Measurements from ENCODE around the gene NHLRC4. TPM values are rescaled to one million over a fixed set of nuclear protein-coding genes. Genes with fewer than 3 reads are reported as not detected.

NHLRC4 gene
- total and polyA plus RNA-seq, 2 of the 13 experiments (the other 11 are each of a cell fraction or from before 2014, with no cell fraction given), result 0.40 to 0.59 TPM

DNA sequence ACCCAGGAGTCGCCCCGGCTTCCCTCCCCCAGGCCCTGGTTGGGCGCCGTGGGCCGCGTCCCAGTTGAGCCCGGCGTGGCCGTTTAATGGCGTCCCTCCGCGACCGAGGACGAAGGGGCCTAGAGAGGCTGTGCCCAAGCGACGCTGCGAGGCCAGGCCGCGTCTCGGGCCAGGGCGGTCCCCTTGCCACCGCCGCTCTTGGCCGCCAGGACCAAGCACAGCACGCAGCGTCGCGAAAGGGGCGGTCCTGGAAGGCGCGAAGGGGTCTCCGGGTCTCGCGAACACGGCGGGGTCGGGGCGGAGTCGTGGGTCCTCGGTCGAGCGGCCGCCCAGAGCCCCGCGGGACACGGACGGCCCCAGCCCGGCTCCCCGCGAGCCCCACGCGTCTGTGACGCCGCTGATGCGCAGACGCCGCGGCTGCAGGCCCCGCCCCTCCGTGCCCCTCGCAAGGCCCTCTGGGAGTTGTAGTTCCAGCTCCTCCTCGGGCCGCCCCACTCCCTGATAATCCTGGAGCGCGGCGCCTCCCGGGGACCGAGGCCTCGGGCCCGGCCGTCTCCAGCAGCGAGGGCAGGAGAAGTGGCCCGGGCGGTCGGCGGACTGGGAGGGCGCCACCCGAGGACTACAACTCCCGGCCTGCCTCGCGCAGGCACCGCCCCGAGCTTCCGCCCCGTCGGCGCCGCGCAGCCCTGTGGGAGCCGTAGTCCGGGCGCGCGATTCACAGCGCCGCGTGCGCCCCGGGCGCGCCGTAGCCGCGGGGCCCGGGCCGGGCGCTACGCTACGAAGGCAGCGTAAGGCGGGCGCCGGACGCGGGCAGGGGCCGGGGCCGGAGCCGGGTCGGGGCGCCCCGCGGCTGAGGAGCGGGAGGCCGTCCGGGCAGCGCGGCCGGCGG, 39.5 kb upstream of the NHLRC4 start, which contains the start of gene CAPN15 (continued):
- TF ChIP-seq, protein P1, sequence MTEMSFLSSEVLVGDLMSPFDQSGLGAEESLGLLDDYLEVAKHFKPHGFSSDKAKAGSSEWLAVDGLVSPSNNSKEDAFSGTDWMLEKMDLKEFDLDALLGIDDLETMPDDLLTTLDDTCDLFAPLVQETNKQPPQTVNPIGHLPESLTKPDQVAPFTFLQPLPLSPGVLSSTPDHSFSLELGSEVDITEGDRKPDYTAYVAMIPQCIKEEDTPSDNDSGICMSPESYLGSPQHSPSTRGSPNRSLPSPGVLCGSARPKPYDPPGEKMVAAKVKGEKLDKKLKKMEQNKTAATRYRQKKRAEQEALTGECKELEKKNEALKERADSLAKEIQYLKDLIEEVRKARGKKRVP (CRISPR knock-in tag; IDR thresholded peaks at IDR 0.05), result no peak
- TF ChIP-seq, protein P2, sequence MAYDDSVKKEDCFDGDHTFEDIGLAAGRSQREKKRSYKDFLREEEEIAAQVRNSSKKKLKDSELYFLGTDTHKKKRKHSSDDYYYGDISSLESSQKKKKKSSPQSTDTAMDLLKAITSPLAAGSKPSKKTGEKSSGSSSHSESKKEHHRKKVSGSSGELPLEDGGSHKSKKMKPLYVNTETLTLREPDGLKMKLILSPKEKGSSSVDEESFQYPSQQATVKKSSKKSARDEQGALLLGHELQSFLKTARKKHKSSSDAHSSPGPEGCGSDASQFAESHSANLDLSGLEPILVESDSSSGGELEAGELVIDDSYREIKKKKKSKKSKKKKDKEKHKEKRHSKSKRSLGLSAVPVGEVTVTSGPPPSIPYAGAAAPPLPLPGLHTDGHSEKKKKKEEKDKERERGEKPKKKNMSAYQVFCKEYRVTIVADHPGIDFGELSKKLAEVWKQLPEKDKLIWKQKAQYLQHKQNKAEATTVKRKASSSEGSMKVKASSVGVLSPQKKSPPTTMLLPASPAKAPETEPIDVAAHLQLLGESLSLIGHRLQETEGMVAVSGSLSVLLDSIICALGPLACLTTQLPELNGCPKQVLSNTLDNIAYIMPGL (CRISPR knock-in tag; IDR thresholded peaks at IDR 0.05; ENCODE audit: borderline replicate concordance in 1 of 2, low read depth in 1 of 2), result peak in 1 of 2 experiments; percentile 80; a peak in 2 of 4 replicates
- TF ChIP-seq HOXA7 (CRISPR knock-in tag; IDR thresholded peaks at IDR 0.05) (no peak), ZNF326 (CRISPR knock-in tag; IDR thresholded peaks at IDR 0.05; ENCODE audit: borderline replicate concordance) (no peak), ZNF207 (IDR thresholded peaks at IDR 0.05; ENCODE audit: borderline replicate concordance) (no peak), ZNF773 (CRISPR knock-in tag; IDR thresholded peaks at IDR 0.05; ENCODE audit: borderline replicate concordance) (peak; percentile 34; the same call in 1 of the 2 replicates), ZNF12 (CRISPR knock-in tag; IDR thresholded peaks at IDR 0.05) (peak; percentile 23; the same call in 1 of the 2 replicates), GATA4 (IDR thresholded peaks at IDR 0.05; ENCODE audit: borderline replicate concordance, low read depth) (no peak), PHF8 (CRISPR knock-in tag; IDR thresholded peaks at IDR 0.05) (peak; percentile 96), SETDB1 (CRISPR knock-in tag; IDR thresholded peaks at IDR 0.05; ENCODE audit: borderline replicate concordance) (no peak), CREB1 (IDR thresholded peaks at IDR 0.05) (peak; percentile 64; the same call in 1 of the 2 replicates), CREB1 (CRISPR knock-in tag; IDR thresholded peaks at IDR 0.05) (peak; percentile 69; the same call in 1 of the 2 replicates), LCORL (IDR thresholded peaks at IDR 0.05) (no peak), LCORL (CRISPR knock-in tag; IDR thresholded peaks at IDR 0.05) (no peak), ZNF296 (CRISPR knock-in tag; conservative IDR thresholded peaks at IDR 0.05) (no peak), AKAP8 (CRISPR knock-in tag; IDR thresholded peaks at IDR 0.05) (peak; percentile 84), ZNF598 (CRISPR knock-in tag; IDR thresholded peaks at IDR 0.05; ENCODE audit: borderline replicate concordance) (no peak; the same call in 1 of the 2 replicates), CBX2 (IDR thresholded peaks at IDR 0.05; ENCODE audit: low read depth, low read length) (no peak), CBX2 (CRISPR knock-in tag; IDR thresholded peaks at IDR 0.05; ENCODE audit: low read depth) (no peak)
- TF ChIP-seq, protein P3, sequence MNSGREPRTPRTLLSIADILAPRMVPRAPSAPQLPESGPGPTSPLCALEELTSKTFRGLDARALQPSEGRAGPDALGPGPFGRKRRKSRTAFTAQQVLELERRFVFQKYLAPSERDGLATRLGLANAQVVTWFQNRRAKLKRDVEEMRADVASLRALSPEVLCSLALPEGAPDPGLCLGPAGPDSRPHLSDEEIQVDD (CRISPR knock-in tag; IDR thresholded peaks at IDR 0.05; ENCODE audit: borderline replicate concordance), result no peak
- TF ChIP-seq, protein P4, sequence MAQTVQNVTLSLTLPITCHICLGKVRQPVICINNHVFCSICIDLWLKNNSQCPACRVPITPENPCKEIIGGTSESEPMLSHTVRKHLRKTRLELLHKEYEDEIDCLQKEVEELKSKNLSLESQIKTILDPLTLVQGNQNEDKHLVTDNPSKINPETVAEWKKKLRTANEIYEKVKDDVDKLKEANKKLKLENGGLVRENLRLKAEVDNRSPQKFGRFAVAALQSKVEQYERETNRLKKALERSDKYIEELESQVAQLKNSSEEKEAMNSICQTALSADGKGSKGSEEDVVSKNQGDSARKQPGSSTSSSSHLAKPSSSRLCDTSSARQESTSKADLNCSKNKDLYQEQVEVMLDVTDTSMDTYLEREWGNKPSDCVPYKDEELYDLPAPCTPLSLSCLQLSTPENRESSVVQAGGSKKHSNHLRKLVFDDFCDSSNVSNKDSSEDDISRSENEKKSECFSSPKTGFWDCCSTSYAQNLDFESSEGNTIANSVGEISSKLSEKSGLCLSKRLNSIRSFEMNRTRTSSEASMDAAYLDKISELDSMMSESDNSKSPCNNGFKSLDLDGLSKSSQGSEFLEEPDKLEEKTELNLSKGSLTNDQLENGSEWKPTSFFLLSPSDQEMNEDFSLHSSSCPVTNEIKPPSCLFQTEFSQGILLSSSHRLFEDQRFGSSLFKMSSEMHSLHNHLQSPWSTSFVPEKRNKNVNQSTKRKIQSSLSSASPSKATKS (CRISPR knock-in tag; IDR thresholded peaks at IDR 0.05), result no peak; the same call in 1 of the 2 replicates
- TF ChIP-seq, protein P5, sequence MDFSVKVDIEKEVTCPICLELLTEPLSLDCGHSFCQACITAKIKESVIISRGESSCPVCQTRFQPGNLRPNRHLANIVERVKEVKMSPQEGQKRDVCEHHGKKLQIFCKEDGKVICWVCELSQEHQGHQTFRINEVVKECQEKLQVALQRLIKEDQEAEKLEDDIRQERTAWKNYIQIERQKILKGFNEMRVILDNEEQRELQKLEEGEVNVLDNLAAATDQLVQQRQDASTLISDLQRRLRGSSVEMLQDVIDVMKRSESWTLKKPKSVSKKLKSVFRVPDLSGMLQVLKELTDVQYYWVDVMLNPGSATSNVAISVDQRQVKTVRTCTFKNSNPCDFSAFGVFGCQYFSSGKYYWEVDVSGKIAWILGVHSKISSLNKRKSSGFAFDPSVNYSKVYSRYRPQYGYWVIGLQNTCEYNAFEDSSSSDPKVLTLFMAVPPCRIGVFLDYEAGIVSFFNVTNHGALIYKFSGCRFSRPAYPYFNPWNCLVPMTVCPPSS (IDR thresholded peaks at IDR 0.05), result no peak
